GM23338 (cell line): ENCODE results near the gene UBE2E2. TPM values are rescaled to one million over a fixed set of nuclear protein-coding genes. Genes with fewer than 3 reads are reported as not detected.

Experiments used
- ATAC-seq: fragments of 200-7000 bp; cut with Tn5 transposase; 3 replicates; pipeline ENCODE4 v1.9.1; 2020
- DNase-seq: peaks from one replicate; pipeline ENCODE4 v3.0.0-alpha.2; 2015; ENCODE audit warnings: low spot score
- H2AFZ ChIP-seq: fragments of 200-600 bp; sonication (generic); 2 replicates; pipeline ENCODE4 v1.8.0; 2016; ENCODE audit warnings: antibody characterized with exemption, mild to moderate bottlenecking, moderate library complexity
- H3F3A ChIP-seq: fragments of 200-600 bp; sonication (generic); replicated peaks from 2 replicates; pipeline ENCODE4 v1.8.0; 2017; ENCODE audit warnings: antibody characterized with exemption, mixed run types, low read depth
- H3K27ac ChIP-seq: fragments of 200-600 bp; sonication (generic); 2 replicates; pipeline ENCODE4 v1.6.1; 2016; ENCODE audit warnings: low read depth
- H3K27me3 ChIP-seq: fragments of 200-600 bp; sonication (generic); 2 replicates; pipeline ENCODE4 v1.8.0; 2016; ENCODE audit warnings: mild to moderate bottlenecking, mixed run types, moderate library complexity; ENCODE audit not compliant: insufficient read depth
- H3K36me3 ChIP-seq: fragments of 200-600 bp; sonication (generic); 2 replicates; pipeline ENCODE4 v1.8.0; 2016; ENCODE audit warnings: mild to moderate bottlenecking; ENCODE audit not compliant: insufficient read depth
- H3K4me1 ChIP-seq: fragments of 200-600 bp; sonication (generic); 2 replicates; pipeline ENCODE4 v1.8.0; 2016; ENCODE audit warnings: mild to moderate bottlenecking, moderate library complexity; ENCODE audit not compliant: insufficient read depth
- H3K4me2 ChIP-seq: fragments of 200-600 bp; sonication (generic); 2 replicates; pipeline ENCODE4 v1.7.1; 2017; ENCODE audit warnings: mixed run types
- H3K4me3 ChIP-seq: fragments of 200-600 bp; sonication (generic); 2 replicates; pipeline ENCODE4 v1.6.1; 2016; ENCODE audit warnings: mixed run types
- H3K79me2 ChIP-seq: fragments of 200-600 bp; sonication (generic); replicated peaks from 2 replicates; pipeline ENCODE4 v1.8.0; 2017; ENCODE audit warnings: mild to moderate bottlenecking; ENCODE audit not compliant: insufficient read depth
- H3K9me2 ChIP-seq: fragments of 200-600 bp; sonication (generic); 2 replicates; pipeline ENCODE4 v1.8.0; 2017; ENCODE audit not compliant: insufficient read depth
- H4K20me1 ChIP-seq: fragments of 200-600 bp; sonication (generic); replicated peaks from 2 replicates; pipeline ENCODE4 v1.8.0; 2017; ENCODE audit warnings: mild to moderate bottlenecking; ENCODE audit not compliant: insufficient read depth
- H3K27ac Mint-ChIP-seq: 2 replicates; pipeline ENCODE4 v1.8.0; 2020; ENCODE audit warnings: inconsistent platforms, mild to moderate bottlenecking, moderate library complexity, mixed read lengths
- H3K27me3 Mint-ChIP-seq: 3 replicates; pipeline ENCODE4 v1.8.0; 2022; ENCODE audit warnings: low read depth, mild to moderate bottlenecking, moderate library complexity, mixed read lengths, inconsistent platforms; ENCODE audit not compliant: insufficient read depth, poor library complexity
- H3K36me3 Mint-ChIP-seq: 3 replicates; pipeline ENCODE4 v1.8.0; 2021; ENCODE audit warnings: low read depth, mild to moderate bottlenecking, inconsistent platforms, moderate library complexity, mixed read lengths
- H3K4me1 Mint-ChIP-seq: 3 replicates; pipeline ENCODE4 v1.8.0; 2020; ENCODE audit warnings: mild to moderate bottlenecking, inconsistent platforms, mixed read lengths
- H3K4me3 Mint-ChIP-seq: 3 replicates; pipeline ENCODE4 v1.8.0; 2021; ENCODE audit warnings: moderate library complexity, mild to moderate bottlenecking, inconsistent platforms, mixed read lengths
- H3K9me3 Mint-ChIP-seq: 3 replicates; pipeline ENCODE4 v1.8.0; 2020; ENCODE audit warnings: moderate library complexity, mild to moderate bottlenecking, inconsistent platforms, mixed read lengths
- POLR2AphosphoS5 ChIP-seq: IDR thresholded peaks from 2 replicates; pipeline ENCODE4 v1.6.1; 2016; ENCODE audit warnings: antibody characterized with exemption, low read depth
- REST ChIP-seq: IDR thresholded peaks from one replicate; pipeline ENCODE4 v1.6.1; 2018; ENCODE audit warnings: antibody characterized with exemption; ENCODE audit not compliant: unreplicated experiment
- STAT1 ChIP-seq: IDR thresholded peaks from one replicate; pipeline ENCODE4 v1.6.1; 2016; ENCODE audit warnings: antibody characterized with exemption; ENCODE audit not compliant: unreplicated experiment
- polyA plus RNA-seq: library from polyadenylated mRNA; unstranded; fragments of >200 nt; fragmentation: Nextera tagmentation; extraction: Ambion mirVana; gene quantifications from 2 replicates; pipeline ENCODE4 v1.2.1, GENCODE V29; 2016
- total RNA-seq: library from RNA; depleted of rRNA; stranded (reverse); fragments of >200 nt; shearing (Covaris generic); gene quantifications from 2 replicates; pipeline ENCODE4 v1.2.3, GENCODE V29; 2014
- TF ChIP-seq, protein P1 (sequence below): IDR thresholded peaks from 2 replicates; pipeline ENCODE4 v1.6.1; 2016; ENCODE audit warnings: antibody characterized with exemption
- TF ChIP-seq, protein P2 (sequence below), 2 experiments: fragments of 200-600 bp in 1 of 2; sonication (generic) in 1 of 2; conservative IDR thresholded peaks; 2 replicates each; pipeline versions ENCODE4 v1.5.1 to v1.6.1; 2016 to 2017; ENCODE audit warnings: antibody characterized with exemption in 2 of 2, low read depth in 2 of 2, mild to moderate bottlenecking in 2 of 2, moderate library complexity in 1 of 2

Gene UBE2E2
- total and polyA plus RNA-seq, 2 experiments from 2014 or later: 86.9 to 169 TPM

DNA sequence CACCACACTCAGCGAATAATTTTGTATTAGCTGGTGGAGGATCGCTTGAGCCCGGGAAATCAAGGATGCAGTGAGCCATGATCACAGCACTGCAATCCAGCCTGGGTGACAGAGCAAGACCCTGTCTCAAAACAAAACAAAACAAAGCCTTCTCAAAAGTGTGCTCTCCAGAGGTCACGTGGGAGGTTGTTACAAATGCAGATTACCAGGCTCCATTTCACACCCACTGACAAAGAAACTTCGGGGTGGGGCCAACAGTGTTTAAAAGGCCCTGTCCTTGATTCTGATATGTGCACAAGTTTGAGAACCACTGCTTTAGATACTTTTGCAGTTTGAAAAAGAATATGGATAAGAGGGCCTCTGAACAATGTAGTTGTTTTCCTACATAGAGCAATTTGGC, 80.5 kb downstream of the UBE2E2 start (continued):
- TF ChIP-seq, protein P1, sequence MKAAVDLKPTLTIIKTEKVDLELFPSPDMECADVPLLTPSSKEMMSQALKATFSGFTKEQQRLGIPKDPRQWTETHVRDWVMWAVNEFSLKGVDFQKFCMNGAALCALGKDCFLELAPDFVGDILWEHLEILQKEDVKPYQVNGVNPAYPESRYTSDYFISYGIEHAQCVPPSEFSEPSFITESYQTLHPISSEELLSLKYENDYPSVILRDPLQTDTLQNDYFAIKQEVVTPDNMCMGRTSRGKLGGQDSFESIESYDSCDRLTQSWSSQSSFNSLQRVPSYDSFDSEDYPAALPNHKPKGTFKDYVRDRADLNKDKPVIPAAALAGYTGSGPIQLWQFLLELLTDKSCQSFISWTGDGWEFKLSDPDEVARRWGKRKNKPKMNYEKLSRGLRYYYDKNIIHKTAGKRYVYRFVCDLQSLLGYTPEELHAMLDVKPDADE: no peak
- TF ChIP-seq STAT1: no peak
- TF ChIP-seq, protein P2, sequence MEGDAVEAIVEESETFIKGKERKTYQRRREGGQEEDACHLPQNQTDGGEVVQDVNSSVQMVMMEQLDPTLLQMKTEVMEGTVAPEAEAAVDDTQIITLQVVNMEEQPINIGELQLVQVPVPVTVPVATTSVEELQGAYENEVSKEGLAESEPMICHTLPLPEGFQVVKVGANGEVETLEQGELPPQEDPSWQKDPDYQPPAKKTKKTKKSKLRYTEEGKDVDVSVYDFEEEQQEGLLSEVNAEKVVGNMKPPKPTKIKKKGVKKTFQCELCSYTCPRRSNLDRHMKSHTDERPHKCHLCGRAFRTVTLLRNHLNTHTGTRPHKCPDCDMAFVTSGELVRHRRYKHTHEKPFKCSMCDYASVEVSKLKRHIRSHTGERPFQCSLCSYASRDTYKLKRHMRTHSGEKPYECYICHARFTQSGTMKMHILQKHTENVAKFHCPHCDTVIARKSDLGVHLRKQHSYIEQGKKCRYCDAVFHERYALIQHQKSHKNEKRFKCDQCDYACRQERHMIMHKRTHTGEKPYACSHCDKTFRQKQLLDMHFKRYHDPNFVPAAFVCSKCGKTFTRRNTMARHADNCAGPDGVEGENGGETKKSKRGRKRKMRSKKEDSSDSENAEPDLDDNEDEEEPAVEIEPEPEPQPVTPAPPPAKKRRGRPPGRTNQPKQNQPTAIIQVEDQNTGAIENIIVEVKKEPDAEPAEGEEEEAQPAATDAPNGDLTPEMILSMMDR (conservative IDR thresholded peaks at IDR 0.05; ENCODE audit: low read depth in 2 of 2): no peak

DNA sequence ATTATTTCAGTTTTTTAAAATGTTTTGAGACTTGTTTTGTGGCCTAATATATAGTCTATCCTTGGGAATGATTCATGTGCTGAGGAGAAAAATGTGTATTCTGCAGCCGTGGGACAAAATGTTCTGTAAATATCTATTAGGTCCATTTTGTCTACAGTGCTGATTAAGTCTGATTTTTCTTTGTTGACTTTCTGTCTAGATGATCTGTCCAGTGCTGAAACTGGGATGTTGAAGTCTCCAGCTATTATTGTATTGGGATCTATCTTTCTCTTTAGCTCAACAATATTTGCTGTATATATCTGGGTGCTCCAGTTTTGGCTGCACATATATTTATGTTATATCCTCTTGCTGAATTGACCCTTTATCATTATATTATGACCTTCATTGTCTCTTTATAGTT, 85.2 kb downstream of the UBE2E2 start:
- Histone ChIP-seq H3K79me2 (peaks cover 65% of the 10 kb centered on the region), H3K9me2 (no peaks in the 10 kb centered on the region), H3K4me3 (no peak overlapping the region), H3K27me3 (no peaks in the 10 kb centered on the region), H2AFZ (no peak overlapping the region), H4K20me1 (no peaks in the 10 kb centered on the region), H3K4me1 (peaks cover 24% of the 10 kb centered on the region), H3F3A (no peaks in the 10 kb centered on the region), H3K36me3 (no peaks in the 10 kb centered on the region), H3K4me2 (peak overlapping the region; percentile 57; the same call in 1 of the 2 replicates), H3K27ac (no peak overlapping the region)
- DNase-seq: no peak
- no peak for ATAC-seq
- Mint-ChIP-seq H3K9me3 (peaks cover 3% of the 10 kb centered on the region; the same call in 2 of the 3 replicates), H3K27me3 (no peaks in the 10 kb centered on the region), H3K4me1 (peaks cover 31% of the 10 kb centered on the region), H3K27ac (no peak overlapping the region), H3K36me3 (0 out of 3 replicates have a peak, but pooled peaks cover 3% of the 10 kb centered on the region), H3K4me3 (no peak overlapping the region)
- TF ChIP-seq POLR2AphosphoS5 (no peak), REST (peak; percentile 52)

- ATAC-seq (peak; percentile 45; the same call in 2 of the 3 replicates), DNase-seq (no peak)
- Histone ChIP-seq H3K79me2 (peaks cover 62% of the 10 kb centered on the region), H3F3A (no peaks in the 10 kb centered on the region), H3K27me3 (no peaks in the 10 kb centered on the region), H3K4me2 (peak overlapping the region; percentile 57), H3K4me3 (no peak overlapping the region; the same call in 1 of the 2 replicates), H3K9me2 (no peaks in the 10 kb centered on the region), H3K27ac (no peak overlapping the region), H4K20me1 (no peaks in the 10 kb centered on the region), H2AFZ (no peak overlapping the region), H3K4me1 (peaks cover 24% of the 10 kb centered on the region), H3K36me3 (no peaks in the 10 kb centered on the region)
- Mint-ChIP-seq H3K36me3 (0 out of 3 replicates have a peak, but pooled peaks cover 3% of the 10 kb centered on the region), H3K4me3 (no peak overlapping the region), H3K27me3 (no peaks in the 10 kb centered on the region), H3K27ac (no peak overlapping the region), H3K4me1 (peaks cover 27% of the 10 kb centered on the region), H3K9me3 (peaks cover 3% of the 10 kb centered on the region; the same call in 2 of the 3 replicates)
- TF ChIP-seq STAT1: no peak
Observed at GRCh38 chr3:23288715-23289114, 85.6 kb downstream of the UBE2E2 start.
